Measurements from ENCODE around the gene IL17C.

Gene IL17C

GRCh38 chr16:88686439-88687253, 48.3 kb downstream of the IL17C start, which contains the start of gene SNAI3:
TSS of gene SNAI3 (minus strand) at chr16:88686507. CDS start at chr16:88686406, 101 bp downstream.
- peak; percentile 59 for DNase-seq

GRCh38 chr16:88687254-88687576, 48.8 kb downstream of the IL17C start:
- no peak for DNase-seq

GRCh38 chr16:88687676-88688012, 49.3 kb downstream of the IL17C start:
- DNase-seq: no peak

- no peak for DNase-seq
These were observed 49.8 kb downstream of the IL17C start for GRCh38 chr16:88688013-88688778.
